GM19463 (cell line): ENCODE results near the gene IMMP2L.
"Not testable (repeated sequence)": the region's sequence is repeated elsewhere in the genome, so short reads cannot be mapped to it uniquely, and the experiment has no call there.

ENCODE experiments used
- ATAC-seq: cut with Tn5 transposase; IDR thresholded peaks from one replicate; pipeline ENCODE4 v1.9.1; 2021; ENCODE audit warnings: mild to moderate bottlenecking, moderate library complexity; ENCODE audit not compliant: unreplicated experiment

The IMMP2L gene

GRCh38 chr7:110973196-110973990, 588.9 kb downstream of the IMMP2L start:
- no peak for ATAC-seq

- ATAC-seq, result no peak
Observed at GRCh38 chr7:110964775-110965174, 597.5 kb downstream of the IMMP2L start.

GRCh38 chr7:110962826-110963225, 599.5 kb downstream of the IMMP2L start:
- no peak for ATAC-seq

- no peak for ATAC-seq
Observed at GRCh38 chr7:110962374-110962773, 599.9 kb downstream of the IMMP2L start.

GRCh38 chr7:110960811-110961210, 601.5 kb downstream of the IMMP2L start:
- no peak for ATAC-seq

- ATAC-seq, result no peak
Observed at GRCh38 chr7:110948280-110948679, 614.0 kb downstream of the IMMP2L start.

GRCh38 chr7:110947408-110947807, 614.9 kb downstream of the IMMP2L start:
- ATAC-seq, result no peak

GRCh38 chr7:110944966-110945644, 617.2 kb downstream of the IMMP2L start:
- no peak for ATAC-seq

- ATAC-seq, result no peak
Observed at GRCh38 chr7:110944448-110944847, 617.8 kb downstream of the IMMP2L start.

GRCh38 chr7:110943701-110944345, 618.5 kb downstream of the IMMP2L start:
- ATAC-seq, result no peak

GRCh38 chr7:110941385-110941784, 620.9 kb downstream of the IMMP2L start:
- no peak for ATAC-seq

GRCh38 chr7:110940756-110941155, 621.5 kb downstream of the IMMP2L start:
- no peak for ATAC-seq

- ATAC-seq, result no peak
Observed at GRCh38 chr7:110938165-110938564, 624.1 kb downstream of the IMMP2L start.

GRCh38 chr7:110936665-110937064, 625.6 kb downstream of the IMMP2L start:
- ATAC-seq, result not testable (repeated sequence)

GRCh38 chr7:110929480-110930249, 632.6 kb downstream of the IMMP2L start:
- ATAC-seq, result no peak

- ATAC-seq, result no peak
Observed at GRCh38 chr7:110922906-110923305, 639.4 kb downstream of the IMMP2L start.

- no peak for ATAC-seq
Observed at GRCh38 chr7:110921595-110922151, 640.6 kb downstream of the IMMP2L start.

- peak; percentile 80 for ATAC-seq
Observed at GRCh38 chr7:110918949-110919548, 643.2 kb downstream of the IMMP2L start.

GRCh38 chr7:110914263-110914662, 648.0 kb downstream of the IMMP2L start:
- ATAC-seq, result peak; percentile 38

GRCh38 chr7:110911632-110912031, 650.7 kb downstream of the IMMP2L start:
- ATAC-seq, result no peak
